GM19324 (cell line): ENCODE data around the gene NCKAP5.
"Not testable (repeated sequence)": the region's sequence is repeated elsewhere in the genome, so short reads cannot be mapped to it uniquely, and the experiment has no call there.

Experiments
- ATAC-seq: cut with Tn5 transposase; IDR thresholded peaks from one replicate; pipeline ENCODE4 v1.9.1; 2021; ENCODE audit warnings: mild to moderate bottlenecking, moderate library complexity; ENCODE audit not compliant: unreplicated experiment, low FRiP score

NCKAP5 gene

DNA sequence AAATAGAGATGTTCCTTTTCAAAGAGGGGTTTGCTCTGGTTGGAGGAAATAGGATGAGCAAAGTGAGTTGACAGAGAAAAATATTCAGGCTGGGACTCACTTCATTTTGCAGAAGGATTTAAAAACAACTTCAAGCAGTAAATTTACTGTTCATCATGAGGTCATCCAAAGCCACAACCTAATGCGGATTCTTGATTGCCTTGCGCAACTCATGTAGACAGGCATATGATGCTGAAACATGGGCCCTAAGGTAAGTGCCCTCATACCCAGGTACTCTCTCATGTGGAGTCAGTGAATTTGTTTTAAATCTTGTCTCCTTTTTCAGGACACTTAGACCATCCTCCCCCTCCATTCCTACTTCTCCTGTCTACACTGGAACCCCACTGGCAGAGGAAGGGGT, 846.3 kb downstream of the NCKAP5 start:
- ATAC-seq: no peak

DNA sequence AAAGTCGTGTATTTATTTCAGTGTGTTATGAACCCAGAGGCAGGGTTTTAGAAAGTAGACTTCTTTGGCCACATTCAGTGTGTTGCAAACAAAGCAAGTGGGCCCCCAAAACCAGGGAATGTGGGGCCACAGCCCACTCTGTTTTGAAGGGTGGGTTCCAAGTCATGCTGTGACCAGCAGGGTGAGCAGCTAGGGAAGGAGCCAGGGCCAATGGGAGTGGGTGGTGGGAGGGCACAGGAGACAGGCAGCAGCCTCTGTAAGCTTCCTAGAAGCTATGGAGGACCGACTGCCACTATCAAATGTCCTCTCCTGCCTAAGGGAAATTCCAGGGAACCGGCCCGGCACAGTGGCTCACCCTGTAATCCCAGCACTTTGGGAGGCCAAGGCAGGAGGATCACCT, 847.9 kb downstream of the NCKAP5 start:
- no peak for ATAC-seq

GRCh38 chr2:132719480-132719879, 848.8 kb downstream of the NCKAP5 start:
- no peak for ATAC-seq

DNA sequence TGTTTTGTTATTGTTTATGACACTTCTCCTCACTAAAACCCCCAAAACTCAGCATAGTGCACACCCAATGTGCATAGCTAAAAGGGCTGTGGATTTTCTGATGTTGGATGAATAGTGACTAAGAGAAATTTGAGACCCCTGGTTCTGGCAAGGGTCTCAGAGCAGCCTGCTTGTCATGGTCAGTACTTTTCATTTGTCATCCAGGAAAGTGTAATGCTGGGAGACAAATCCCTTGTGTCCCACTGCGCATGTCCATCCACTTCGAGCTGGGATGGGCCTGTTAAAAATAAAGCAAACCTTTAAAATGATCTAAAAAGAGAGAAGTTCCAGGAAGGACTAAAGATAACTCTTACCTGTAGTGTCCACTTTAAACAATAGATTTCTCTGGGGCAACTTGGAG, 851.3 kb downstream of the NCKAP5 start:
- ATAC-seq: no peak

- no peak for ATAC-seq
Observed at GRCh38 chr2:132715386-132716351, 852.6 kb downstream of the NCKAP5 start.

DNA sequence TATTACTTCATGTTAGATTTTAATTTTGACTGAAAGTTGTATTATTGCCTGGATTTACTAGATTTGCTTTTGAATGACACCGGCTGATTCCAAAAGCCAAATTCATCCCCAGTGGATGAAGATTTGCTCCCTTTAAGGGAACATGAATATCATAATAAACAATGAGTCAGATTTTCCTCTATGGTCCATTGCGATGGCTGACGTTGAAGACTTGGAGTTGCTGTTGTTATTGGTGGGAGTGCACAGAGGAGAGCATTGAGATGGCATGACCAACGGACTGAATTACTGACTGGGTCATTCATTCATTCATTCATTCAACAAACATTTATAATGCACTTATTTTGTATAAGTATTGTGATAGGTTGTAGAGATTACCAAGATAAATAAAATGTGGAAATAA, 864.9 kb downstream of the NCKAP5 start:
- no peak for ATAC-seq

DNA sequence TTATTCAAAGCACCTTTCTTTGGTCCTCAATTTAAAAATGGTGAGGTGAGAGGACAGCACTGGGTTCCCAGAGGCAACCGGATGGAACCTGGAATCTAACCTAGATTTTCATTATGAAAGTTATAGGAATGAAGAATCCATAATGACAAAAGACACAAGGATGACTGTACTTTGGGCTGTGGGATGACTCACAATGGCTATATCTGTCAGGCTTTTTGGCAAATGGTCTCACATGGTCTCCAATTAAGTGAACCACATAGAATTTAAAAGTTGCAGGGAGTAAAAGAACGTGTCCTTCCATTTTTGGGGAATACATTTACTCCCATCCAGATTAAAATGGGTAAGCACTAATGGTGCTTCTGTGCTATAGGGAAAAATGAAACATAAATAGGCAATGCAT, 866.5 kb downstream of the NCKAP5 start:
- no peak for ATAC-seq

DNA sequence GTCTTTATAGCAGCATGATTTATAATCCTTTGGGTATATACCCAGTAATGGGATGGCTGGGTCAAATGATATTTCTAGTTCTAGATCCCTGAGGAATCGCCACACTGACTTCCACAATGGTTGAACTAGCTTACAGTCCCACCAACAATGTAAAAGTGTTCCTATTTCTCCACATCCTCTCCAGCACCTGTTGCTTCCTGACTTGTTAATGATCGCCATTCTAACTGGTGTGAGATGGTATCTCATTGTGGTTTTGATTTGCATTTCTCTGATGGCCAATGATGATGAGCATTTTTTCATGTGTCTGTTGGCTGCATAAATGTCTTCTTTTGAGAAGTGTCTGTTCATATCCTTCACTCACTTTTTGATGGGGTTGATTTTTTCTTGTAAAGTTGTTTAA, 868.5 kb downstream of the NCKAP5 start:
- not testable (repeated sequence) for ATAC-seq

DNA sequence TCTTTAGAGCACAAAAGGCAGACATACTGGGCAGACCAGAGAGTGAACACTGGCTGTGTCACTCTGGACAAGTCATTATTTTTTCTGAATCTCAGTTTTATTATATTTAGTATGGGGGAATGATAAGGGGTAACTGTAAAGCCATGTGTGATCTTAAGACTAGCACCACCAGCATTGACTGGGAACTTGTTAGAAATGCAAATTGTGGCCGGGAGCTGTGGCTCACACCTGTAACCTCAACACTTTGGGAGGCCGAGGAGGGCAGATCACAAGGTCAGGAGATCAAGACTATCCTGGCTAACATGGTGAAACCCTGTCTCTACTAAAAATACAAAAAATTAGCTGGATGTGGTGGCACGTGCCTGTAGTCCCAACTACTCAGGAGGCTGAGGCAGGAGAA, 869.9 kb downstream of the NCKAP5 start:
- ATAC-seq: not testable (repeated sequence)

GRCh38 chr2:132697556-132698205, 870.6 kb downstream of the NCKAP5 start:
- no peak for ATAC-seq

DNA sequence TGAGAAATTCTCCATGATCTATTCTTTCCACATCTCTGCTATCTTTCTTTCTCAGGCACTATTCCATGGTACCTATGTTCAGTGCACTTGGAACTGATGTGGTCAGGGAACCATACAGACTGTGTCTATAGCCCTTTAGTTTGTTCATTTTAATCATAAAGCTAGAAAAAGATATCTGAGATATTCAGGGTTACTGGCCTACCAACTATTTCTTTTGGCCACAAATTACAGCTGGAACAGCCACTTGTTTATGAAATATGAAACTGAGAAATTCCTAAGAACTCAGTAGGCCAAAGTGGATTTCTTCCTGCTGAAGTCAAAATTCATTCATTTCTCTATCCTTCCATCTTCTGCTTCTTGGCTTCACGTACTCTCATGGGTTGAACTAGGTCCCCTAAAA, 875.4 kb downstream of the NCKAP5 start:
- no peak for ATAC-seq

GRCh38 chr2:132691556-132691955, 876.7 kb downstream of the NCKAP5 start:
- ATAC-seq: no peak

GRCh38 chr2:132690664-132691303, 877.5 kb downstream of the NCKAP5 start:
- ATAC-seq: no peak

GRCh38 chr2:132681766-132682165, 886.5 kb downstream of the NCKAP5 start:
- ATAC-seq: no peak

- ATAC-seq: no peak
Observed at GRCh38 chr2:132680544-132680943, 887.7 kb downstream of the NCKAP5 start.

DNA sequence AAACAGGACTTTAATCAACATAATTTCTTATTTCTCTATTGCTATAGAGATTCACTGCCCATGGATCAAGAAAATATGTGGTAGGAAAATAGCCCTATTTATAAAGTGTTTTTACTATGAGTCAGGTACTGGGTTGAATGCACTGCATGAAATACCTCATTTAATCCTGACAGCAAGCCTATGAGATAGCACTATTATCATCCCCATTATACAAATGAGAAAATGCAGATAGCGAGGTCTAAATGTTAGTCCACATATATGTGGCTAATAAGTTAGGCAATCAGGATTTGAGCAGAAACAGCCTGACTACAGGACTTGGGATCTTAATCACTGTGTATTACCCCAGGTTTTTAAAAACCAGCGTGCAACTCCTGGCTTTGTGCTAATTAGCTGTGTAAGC, 889.8 kb downstream of the NCKAP5 start:
- no peak for ATAC-seq

GRCh38 chr2:132677661-132678060, 890.6 kb downstream of the NCKAP5 start:
- ATAC-seq: no peak

- ATAC-seq: no peak
Observed at GRCh38 chr2:132676999-132677398, 891.3 kb downstream of the NCKAP5 start.

GRCh38 chr2:132671151-132671835, 897.0 kb downstream of the NCKAP5 start:
- no peak for ATAC-seq

GRCh38 chr2:132670496-132671150, 897.6 kb downstream of the NCKAP5 start:
- ATAC-seq: no peak
